ENCODE data around the gene MBOAT2. TPM values are rescaled to one million over a fixed set of nuclear protein-coding genes. Genes with fewer than 3 reads are reported as not detected.

Gene MBOAT2
- polyA plus RNA-seq, 6 donors from 2014 or later: 0.07 to 1.5 (median 0.18) TPM; not detected in 2

DNA sequence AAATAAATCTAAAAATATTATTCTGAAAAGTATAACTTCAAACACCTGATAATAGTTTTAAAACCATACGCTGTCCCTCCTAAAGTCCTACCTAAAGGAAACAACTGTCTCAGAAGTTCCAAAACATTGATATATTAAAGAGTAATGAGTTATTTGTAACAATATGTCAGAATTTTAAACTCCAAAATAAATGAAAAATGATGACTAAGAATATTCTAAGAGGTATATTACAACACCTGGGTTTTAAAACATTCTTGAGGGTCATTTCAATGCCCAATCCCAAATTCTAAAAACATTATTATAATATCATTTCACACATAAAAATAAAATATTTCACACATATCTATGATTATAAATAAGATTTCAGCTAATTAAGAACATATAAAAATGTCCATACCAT is 186.3 kb downstream of the MBOAT2 start:
- no peak overlapping the region for H3K27ac Mint-ChIP-seq
- ATAC-seq (ENCODE audit: low read depth in 2 of 2) (no peak), DNase-seq (no peak)
- H3K4me1 Mint-ChIP-seq: no peaks in the 10 kb centered on the region
- no peaks in the 10 kb centered on the region for H3K9me3 Mint-ChIP-seq
- H3K27me3 Mint-ChIP-seq: no peaks in the 10 kb centered on the region
- H3K36me3 Mint-ChIP-seq: peaks cover 19 to 23% of the 10 kb centered on the region in 2 donors
- no peak overlapping the region for H3K4me3 Mint-ChIP-seq

DNA sequence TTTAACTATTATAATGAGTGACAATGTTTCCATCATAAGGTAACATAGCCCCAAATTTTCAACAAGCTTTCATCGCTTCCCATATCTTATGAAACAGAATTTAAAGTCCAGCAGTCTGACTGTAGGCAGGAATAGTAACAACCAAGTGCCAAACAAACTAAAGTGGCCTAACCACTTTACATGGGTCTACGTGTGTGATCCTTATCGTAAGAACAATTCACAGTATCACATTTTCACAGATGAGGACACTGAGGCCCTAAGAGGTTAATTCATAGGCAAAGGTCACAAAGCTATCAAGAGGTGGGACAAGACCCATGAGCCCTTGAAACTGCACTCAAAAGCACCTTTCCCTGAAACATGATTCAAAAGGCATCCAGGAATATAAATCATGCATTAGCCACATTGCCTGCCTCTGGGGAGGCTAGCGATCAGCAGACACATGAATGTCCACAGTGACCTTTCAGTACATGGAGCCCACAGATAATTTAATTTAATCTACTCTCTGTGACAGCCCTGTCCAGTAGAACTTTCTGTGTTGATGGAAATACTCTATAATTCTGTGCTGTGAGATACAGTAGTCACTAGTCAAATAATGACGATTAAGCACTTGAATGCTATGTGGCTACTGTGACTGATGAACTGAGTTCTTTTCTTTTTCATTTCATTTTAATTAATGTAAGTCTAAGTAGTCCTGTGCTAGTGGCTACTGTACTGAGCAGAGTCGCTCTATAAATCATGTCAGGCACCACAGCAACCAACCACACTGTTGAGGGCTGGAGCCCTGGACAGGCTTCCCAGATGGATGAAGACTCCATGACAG is 196.4 kb downstream of the MBOAT2 start:
- Mint-ChIP-seq H3K9me3 (no peaks in the 10 kb centered on the region), H3K27ac (peak overlapping the region in 1 of 6 donors; percentile 96), H3K4me1 (peaks cover 0 to 2% (median 1%) of the 10 kb centered on the region in 3 donors), H3K4me3 (no peak overlapping the region), H3K27me3 (no peaks in the 10 kb centered on the region), H3K36me3 (peaks cover 46 to 50% of the 10 kb centered on the region in 2 donors)
- no peak for DNase-seq
- ATAC-seq (ENCODE audit: low read depth in 2 of 2): no peak

GRCh38 chr2:8805278-8806210 is 197.9 kb downstream of the MBOAT2 start:
- peaks cover 0 to 5% (median 2%) of the 10 kb centered on the region in 3 donors for H3K4me1 Mint-ChIP-seq
- peaks cover 42 to 48% of the 10 kb centered on the region in 2 donors for H3K36me3 Mint-ChIP-seq
- H3K27me3 Mint-ChIP-seq: no peaks in the 10 kb centered on the region
- DNase-seq (no peak), ATAC-seq (ENCODE audit: low read depth in 2 of 2) (no peak)
- H3K9me3 Mint-ChIP-seq: no peaks in the 10 kb centered on the region
- no peak overlapping the region for H3K4me3 Mint-ChIP-seq
- peak overlapping the region in 1 of 6 donors; percentile 49 for H3K27ac Mint-ChIP-seq

DNA sequence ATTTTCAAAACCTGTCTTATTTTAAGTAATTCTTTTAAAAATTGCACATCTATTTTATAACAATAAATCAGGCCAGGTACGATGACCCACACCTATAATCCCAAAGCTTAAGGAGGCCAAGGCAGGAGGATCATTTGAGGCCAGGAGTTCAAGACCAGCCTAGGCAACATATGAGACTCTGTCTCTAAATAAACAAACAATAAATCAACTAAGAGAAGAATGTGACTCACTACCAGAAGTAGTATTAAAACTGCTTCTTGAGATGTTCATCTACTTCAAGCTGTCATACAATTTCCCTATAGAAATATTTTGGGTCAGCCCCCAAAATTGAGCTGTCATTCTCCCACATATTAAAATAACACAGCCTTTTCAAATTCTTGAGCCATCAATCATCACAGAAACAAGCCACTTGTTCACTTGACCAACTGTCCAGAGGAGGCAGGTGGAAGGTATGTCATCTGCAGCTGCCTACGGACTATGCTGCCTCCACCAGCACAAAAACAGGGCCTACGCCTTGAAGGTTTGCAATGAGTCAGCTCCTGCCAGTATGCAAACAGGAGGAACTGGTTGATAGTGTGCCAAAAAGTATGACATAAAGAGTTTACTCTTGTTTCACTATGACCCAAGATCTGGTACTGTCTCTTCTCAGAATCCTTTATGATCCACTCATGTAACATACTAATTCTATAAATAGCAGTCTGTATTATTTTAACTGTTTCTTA is 199.7 kb downstream of the MBOAT2 start:
- H3K4me3 Mint-ChIP-seq: no peak overlapping the region
- peaks cover 43 to 46% of the 10 kb centered on the region in 2 donors for H3K36me3 Mint-ChIP-seq
- DNase-seq (no peak), ATAC-seq (ENCODE audit: low read depth in 2 of 2) (no peak)
- no peaks in the 10 kb centered on the region for H3K27me3 Mint-ChIP-seq
- H3K4me1 Mint-ChIP-seq: peaks cover 0 to 5% (median 0%) of the 10 kb centered on the region in 3 donors
- H3K9me3 Mint-ChIP-seq: no peaks in the 10 kb centered on the region
- no peak overlapping the region for H3K27ac Mint-ChIP-seq

GRCh38 chr2:8802741-8803140 is 200.7 kb downstream of the MBOAT2 start:
- peaks cover 39 to 43% of the 10 kb centered on the region in 2 donors for H3K36me3 Mint-ChIP-seq
- ATAC-seq (ENCODE audit: low read depth in 2 of 2): no peak
- H3K27ac Mint-ChIP-seq: peak overlapping the region in 1 of 6 donors; percentile 11

More at GRCh38 chr2:8802741-8803140, 200.7 kb downstream of the MBOAT2 start:
- Mint-ChIP-seq H3K4me3 (no peak overlapping the region), H3K27me3 (no peaks in the 10 kb centered on the region), H3K4me1 (peaks cover 0 to 5% (median 0%) of the 10 kb centered on the region in 3 donors), H3K9me3 (no peaks in the 10 kb centered on the region)
- no peak for DNase-seq

Other genes with a start within 250 kb of the MBOAT2 start
- gene KIDINS220, start 166.1 kb downstream of the MBOAT2 start, polyA plus RNA-seq (ENCODE audit: low read depth in 6 of 6): 10 to 100 TPM in 5 of 6 donors, 1 to 10 TPM in 1; 9.2 to 28.3 (median 17.5) TPM
- gene ASAP2, start 203.1 kb upstream of the MBOAT2 start, polyA plus RNA-seq (ENCODE audit: low read depth in 6 of 6): under 1 TPM in 1 of 6 donors, not detected in 5; 0.09 TPM

Measured in naive B cell (primary cell).